Prostate gland (tissue), 2 donors: ENCODE measurements around the gene E2F1. TPM values are rescaled to one million over a fixed set of nuclear protein-coding genes. Genes with fewer than 3 reads are reported as not detected.

Source experiments
- total RNA-seq, 2 donors: library from RNA; depleted of rRNA; stranded (reverse); fragments of >200 nt; gene quantifications; one replicate each; pipeline ENCODE4 v1.1.0, GENCODE V29; 2016

Gene E2F1
- total RNA-seq, 2 donors from 2014 or later = 2.0 to 10.1 TPM

Other genes with a start within 250 kb of the E2F1 start
- gene SNTA1, start 242.6 kb downstream of the E2F1 start, total RNA-seq = 100 to 1,000 TPM in 1 of 2 donors, 10 to 100 TPM in 1; 25.4 to 128 TPM
- gene CBFA2T2, start 196.3 kb downstream of the E2F1 start, total RNA-seq = 10 to 100 TPM; 40.3 to 54.6 TPM
- under 1 TPM; 0.14 to 0.91 TPM for gene C20orf144, start 24.1 kb downstream of the E2F1 start, total RNA-seq
- gene ACTL10, start 19.4 kb downstream of the E2F1 start, total RNA-seq = 1 to 10 TPM; 7.9 to 8.5 TPM
- 100 to 1,000 TPM; 142 to 156 TPM for gene NECAB3, start 12.0 kb downstream of the E2F1 start, total RNA-seq
- gene PXMP4, start 33.9 kb upstream of the E2F1 start, total RNA-seq = 10 to 100 TPM; 13.3 to 25.5 TPM
- gene ZNF341, start 45.6 kb upstream of the E2F1 start, total RNA-seq = 1 to 10 TPM; 2.8 to 7.0 TPM
- 10 to 100 TPM; 75.7 to 85.8 TPM for gene CHMP4B, start 125.0 kb upstream of the E2F1 start, total RNA-seq